CD4-positive, alpha-beta T cell treated with Interleukin-15 for 4 hours (primary cell): Measurements from ENCODE around the gene ARMC3.

ENCODE experiments used
- DNase-seq: peaks from one replicate; pipeline ENCODE4 v3.0.0-alpha.2; 2020; ENCODE audit warnings: low spot score

ARMC3 gene

GRCh38 chr10:23078114-23078513, 150.3 kb downstream of the ARMC3 start:
- no peak for DNase-seq

GRCh38 chr10:23079700-23080099, 151.8 kb downstream of the ARMC3 start:
- no peak for DNase-seq

GRCh38 chr10:23080262-23080661, 152.4 kb downstream of the ARMC3 start:
- DNase-seq = no peak

- DNase-seq = no peak
Measured at GRCh38 chr10:23081221-23081750, 153.4 kb downstream of the ARMC3 start.

GRCh38 chr10:23081891-23082290, 154.0 kb downstream of the ARMC3 start:
- DNase-seq = no peak
